Ovary (tissue), 9 donors: Measurements from ENCODE around the gene WNT5A. TPM values are rescaled to one million over a fixed set of nuclear protein-coding genes. Genes with fewer than 3 reads are reported as not detected.

Source experiments
- DNase-seq, 5 donors: peaks; one replicate each; pipeline ENCODE4 v3.0.0-alpha.2; 2019 to 2020
- H3K27ac ChIP-seq, 2 donors: fragments of 200-600 bp; one replicate each; pipeline versions ENCODE4 v1.5.1 to v1.8.0; 2019 to 2022
- H3K27me3 ChIP-seq: fragments of 200-600 bp; one replicate; pipeline ENCODE4 v1.8.0; 2022
- H3K36me3 ChIP-seq: fragments of 200-600 bp; sonication (generic); one replicate; pipeline ENCODE4 v1.5.1; 2019
- H3K4me1 ChIP-seq: one replicate; pipeline ENCODE4 v1.8.1; 2013; ENCODE audit warnings: mild to moderate bottlenecking, moderate library complexity; ENCODE audit not compliant: insufficient read depth
- H3K4me3 ChIP-seq: fragments of 200-600 bp; sonication (generic); one replicate; pipeline ENCODE4 v1.5.1; 2017
- H3K9me3 ChIP-seq, 2 donors: fragments of 200-600 bp in 1 of 2; sonication (generic) in 1 of 2; one replicate each; pipeline versions ENCODE4 v1.5.1 to v1.8.1; 2013 to 2019; ENCODE audit warnings: mild to moderate bottlenecking in 1 of 2, moderate library complexity in 1 of 2
- EP300 ChIP-seq: sonication (generic); formaldehyde crosslinking; IDR thresholded peaks from one replicate; pipeline ENCODE4 v1.6.1; 2017; ENCODE audit warnings: antibody characterized with exemption
- POLR2A ChIP-seq: fragments of 450-650 bp; IDR thresholded peaks from one replicate; pipeline ENCODE4 v1.6.1; 2017; ENCODE audit warnings: antibody characterized with exemption, mild to moderate bottlenecking, moderate library complexity
- whole genome bisulfite sequencing, 3 donors: extraction: QIAGEN DNeasy Blood & Tissue Kit in 1 of 3; methylation state at CpG; one replicate each; pipeline versions ENCODE4 v1.1.5 to v1.1.7; 2013 to 2017; 5-methylcytosine and 5-hydroxymethylcytosine counted together
- intact Hi-C, 4 donors: fragments of 100-400 bp; cut with DNase I; formaldehyde crosslinking; loops; one replicate each; pipeline versions ENCODE4 v1.11.0 to v1.15.1; 2022 to 2023
- polyA plus RNA-seq, 2 donors: library from polyadenylated mRNA; stranded (reverse); fragments of 200-250 nt in 1 of 2; fragments of 350-450 nt in 1 of 2; fragmentation: Illumina TruSeq in 1 of 2; extraction: RNeasy Lipid Tissue Mini Kit (QIAGEN cat#74804) in 1 of 2; gene quantifications; one replicate each; pipeline ENCODE4 v1.2.3, GENCODE V29; 2013 to 2014
- total RNA-seq, 7 donors: library from RNA; depleted of rRNA in 2 of 7; stranded (reverse); fragments of >200 nt in 2 of 7; fragmentation: NEBNext Ultra II Directional in 3 of 7; extraction: Animal tissue kit (Norgen Biotek cat#: 25700) in 3 of 7; gene quantifications; one replicate each; pipeline versions ENCODE4 v1.1.0 to v1.2.4, GENCODE V29; 2016 to 2023
- TF ChIP-seq, protein P1 (sequence below), 3 donors: fragments of 450-650 bp in 2 of 3; fragments of 200-600 bp in 1 of 3; IDR thresholded peaks; one replicate each; pipeline versions ENCODE4 v1.5.1 to v1.8.0; 2016 to 2022; ENCODE audit warnings: antibody characterized with exemption in 3 of 3, mild to moderate bottlenecking in 1 of 3
- donor health status: DM: no; HTN: no; CAD: no; lungs with moderate emphysema.
- donor health status: DM: no; HTN: no; CAD: no.
- donor health status: Bipolar disorder and iron deficiency.
- donor health status: DM: yes; HTN: yes; CAD: no.
- donor health status: DM: no; HTN: no; CAD: no.
- donor health status: DM: yes; HTN: yes; CAD: no.

WNT5A gene
- total and polyA plus RNA-seq, 9 donors = 10.1 to 26.9 (median 18.3) TPM

DNA sequence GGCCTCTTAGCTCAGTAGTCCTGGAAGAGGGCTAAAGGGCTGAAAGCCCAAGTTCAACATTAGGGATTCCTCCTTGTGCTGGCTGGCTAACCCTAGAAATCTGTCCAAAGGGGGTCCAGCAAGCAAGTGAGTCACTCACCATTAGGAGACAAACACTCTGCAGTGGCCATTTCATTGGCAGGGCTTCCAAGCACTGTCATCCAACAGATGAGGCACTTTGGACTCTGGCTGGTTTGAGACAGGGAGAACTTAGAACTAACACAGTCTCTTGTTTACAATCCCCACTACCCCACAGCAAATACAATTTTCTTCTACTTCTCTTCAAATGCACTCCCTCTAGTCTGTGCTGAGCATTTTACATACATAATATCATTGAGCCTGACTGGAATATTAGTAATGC lies 10.1 kb upstream of the WNT5A start:
- Histone ChIP-seq H3K4me1 (no peaks in the 10 kb centered on the region), H3K4me3 (no peak overlapping the region), H3K9me3 (no peaks in the 10 kb centered on the region), H3K27me3 (no peaks in the 10 kb centered on the region), H3K27ac (no peak overlapping the region), H3K36me3 (no peaks in the 10 kb centered on the region)
- no peak for DNase-seq
- TF ChIP-seq, protein P1, sequence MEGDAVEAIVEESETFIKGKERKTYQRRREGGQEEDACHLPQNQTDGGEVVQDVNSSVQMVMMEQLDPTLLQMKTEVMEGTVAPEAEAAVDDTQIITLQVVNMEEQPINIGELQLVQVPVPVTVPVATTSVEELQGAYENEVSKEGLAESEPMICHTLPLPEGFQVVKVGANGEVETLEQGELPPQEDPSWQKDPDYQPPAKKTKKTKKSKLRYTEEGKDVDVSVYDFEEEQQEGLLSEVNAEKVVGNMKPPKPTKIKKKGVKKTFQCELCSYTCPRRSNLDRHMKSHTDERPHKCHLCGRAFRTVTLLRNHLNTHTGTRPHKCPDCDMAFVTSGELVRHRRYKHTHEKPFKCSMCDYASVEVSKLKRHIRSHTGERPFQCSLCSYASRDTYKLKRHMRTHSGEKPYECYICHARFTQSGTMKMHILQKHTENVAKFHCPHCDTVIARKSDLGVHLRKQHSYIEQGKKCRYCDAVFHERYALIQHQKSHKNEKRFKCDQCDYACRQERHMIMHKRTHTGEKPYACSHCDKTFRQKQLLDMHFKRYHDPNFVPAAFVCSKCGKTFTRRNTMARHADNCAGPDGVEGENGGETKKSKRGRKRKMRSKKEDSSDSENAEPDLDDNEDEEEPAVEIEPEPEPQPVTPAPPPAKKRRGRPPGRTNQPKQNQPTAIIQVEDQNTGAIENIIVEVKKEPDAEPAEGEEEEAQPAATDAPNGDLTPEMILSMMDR (IDR thresholded peaks at IDR 0.05) = no peak
- TF ChIP-seq POLR2A (no peak), EP300 (no peak)
- intact Hi-C loops = no loop called here

DNA sequence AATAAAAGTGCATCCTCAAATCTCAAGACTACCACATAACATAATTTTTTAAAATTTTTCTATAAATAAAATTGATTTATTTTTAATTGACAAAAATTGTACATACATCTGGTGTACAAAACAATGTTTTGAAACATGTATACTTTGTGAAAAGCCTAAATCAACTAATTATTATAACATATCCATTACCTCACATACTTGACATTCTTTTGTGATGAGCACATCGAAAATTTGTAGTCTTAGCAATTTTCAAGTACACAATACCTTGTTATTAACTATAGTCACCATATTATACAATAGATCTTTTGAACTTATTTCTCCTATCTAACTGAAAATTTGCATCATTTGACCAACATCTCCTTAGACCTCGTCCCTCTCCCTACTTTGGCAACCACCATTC lies 7.9 kb upstream of the WNT5A start:
- intact Hi-C loops = no loop called here
- WGBS, 3 donors = 80 to 87% (median 86%) methylated on average over 2 of the region's 2 CpGs
- no peaks in the 10 kb centered on the region for H3K4me1 ChIP-seq
- H3K9me3 ChIP-seq = no peaks in the 10 kb centered on the region
- no peaks in the 10 kb centered on the region for H3K27me3 ChIP-seq
- no peak overlapping the region for H3K4me3 ChIP-seq
- no peak for DNase-seq
- no peaks in the 10 kb centered on the region for H3K36me3 ChIP-seq
- TF ChIP-seq, protein P1 (IDR thresholded peaks at IDR 0.05) = no peak
- TF ChIP-seq POLR2A (no peak), EP300 (no peak)
- no peak overlapping the region for H3K27ac ChIP-seq

DNA sequence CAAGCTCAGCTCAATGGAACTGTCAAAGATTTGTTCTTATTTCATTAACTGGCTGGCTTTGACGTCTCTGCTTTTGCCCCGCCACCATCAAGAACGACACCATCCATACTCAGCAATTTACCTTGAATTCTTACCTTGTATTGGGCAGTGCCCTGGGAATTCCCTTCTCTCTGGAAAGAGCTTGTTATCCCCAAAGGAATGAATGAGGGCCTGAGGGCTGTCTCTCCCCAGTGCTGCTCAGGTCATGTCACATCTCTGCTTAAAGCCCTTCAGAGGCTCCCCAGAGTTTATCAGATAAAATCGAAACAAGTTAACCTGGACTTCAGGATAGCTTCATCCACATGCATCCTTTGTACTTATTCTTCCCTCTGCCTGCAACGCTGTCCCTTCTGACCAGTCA lies 5.9 kb upstream of the WNT5A start:
- Histone ChIP-seq H3K4me3 (no peak overlapping the region), H3K27ac (no peak overlapping the region), H3K36me3 (no peaks in the 10 kb centered on the region), H3K9me3 (no peaks in the 10 kb centered on the region), H3K4me1 (peaks cover 3% of the 10 kb centered on the region), H3K27me3 (no peaks in the 10 kb centered on the region)
- 89 to 93% (median 90%) methylated on average over 5 of the region's 5 CpGs for WGBS, 3 donors
- TF ChIP-seq EP300 (no peak), POLR2A (no peak)
- DNase-seq = no peak
- intact Hi-C loops = no loop called here

DNA sequence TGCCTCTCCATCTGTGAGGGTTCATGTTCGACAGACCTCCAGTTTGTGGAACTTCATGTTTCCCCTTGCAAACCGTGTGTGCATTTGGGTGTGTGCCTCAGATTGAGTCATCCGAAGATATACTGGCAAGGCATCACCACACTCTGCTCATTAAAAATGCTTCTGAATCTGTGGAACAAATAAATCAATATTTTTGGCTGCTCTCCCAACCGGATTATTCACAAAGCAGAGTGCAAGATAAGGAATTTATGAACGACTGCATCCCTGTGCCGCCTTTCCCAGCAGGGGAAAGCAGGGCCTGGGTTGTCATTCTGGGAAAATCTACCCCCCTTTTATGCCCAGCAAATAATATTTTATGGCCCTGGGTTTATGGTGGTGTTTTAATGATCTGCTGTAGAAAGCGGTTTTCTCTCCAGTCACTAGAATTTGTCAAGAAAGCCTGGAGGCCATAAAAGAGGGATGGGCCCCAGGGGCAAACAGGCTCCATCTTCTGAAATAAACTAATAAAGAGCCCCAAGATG lies 4.2 kb upstream of the WNT5A start:
- H3K27me3 ChIP-seq = no peaks in the 10 kb centered on the region
- peak; percentile 49 to 76 (median 53) for DNase-seq
- H3K27ac ChIP-seq = no peak overlapping the region
- peaks cover 3% of the 10 kb centered on the region for H3K4me1 ChIP-seq
- H3K4me3 ChIP-seq = no peak overlapping the region
- no peaks in the 10 kb centered on the region for H3K9me3 ChIP-seq
- no peaks in the 10 kb centered on the region for H3K36me3 ChIP-seq
- TF ChIP-seq POLR2A (no peak), EP300 (no peak)
- TF ChIP-seq, protein P1 (IDR thresholded peaks at IDR 0.05) = no peak
- intact Hi-C loops = no loop called here
- 14 to 21% (median 15%) methylated on average over 7 of the region's 7 CpGs for WGBS, 3 donors

DNA sequence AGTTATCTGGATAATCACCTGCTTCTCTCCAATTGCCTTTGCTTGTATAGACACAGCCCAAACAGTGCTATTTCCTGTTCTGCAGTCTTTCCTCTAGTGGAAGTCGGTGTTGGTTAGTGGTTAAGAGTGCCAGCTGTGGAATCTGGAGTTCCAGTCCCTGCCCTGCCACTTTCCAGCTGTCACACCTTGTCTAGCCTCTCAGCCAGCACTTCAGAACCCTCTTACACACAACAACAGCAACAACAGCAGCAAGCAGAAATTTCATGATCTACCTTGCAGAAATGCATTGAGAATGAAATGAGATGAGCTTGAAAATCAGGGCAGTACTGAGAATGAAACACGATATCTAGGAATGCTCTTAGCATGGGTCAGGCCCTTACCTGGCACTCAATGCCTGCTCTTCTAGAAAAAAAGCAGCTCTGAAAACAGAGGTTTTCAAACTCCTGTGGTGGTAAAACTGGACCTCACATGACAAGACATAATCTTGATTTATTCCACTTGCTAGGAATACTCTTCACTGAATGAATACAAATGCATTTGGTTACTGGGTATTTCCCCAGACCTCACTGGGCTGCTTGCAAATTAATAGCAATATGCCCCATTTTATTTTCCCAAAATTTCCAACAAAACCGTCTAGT lies 3.3 kb upstream of the WNT5A start:
- H3K36me3 ChIP-seq = no peaks in the 10 kb centered on the region
- H3K4me1 ChIP-seq = peaks cover 3% of the 10 kb centered on the region
- H3K27ac ChIP-seq = no peak overlapping the region
- TF ChIP-seq POLR2A = no peak
- no peak for TF ChIP-seq EP300
- TF ChIP-seq, protein P1 (IDR thresholded peaks at IDR 0.05) = no peak
- intact Hi-C loops = no loop called here
- H3K9me3 ChIP-seq = no peaks in the 10 kb centered on the region
- no peak overlapping the region for H3K4me3 ChIP-seq
- no peaks in the 10 kb centered on the region for H3K27me3 ChIP-seq
- DNase-seq = no peak
- 33 to 42% (median 39%) methylated on average over 3 of the region's 3 CpGs for WGBS, 3 donors
